ENCODE measurements around the gene OVCA2.

- TF ChIP-seq GATA3 (IDR thresholded peaks at IDR 0.05; ENCODE audit: low read depth, low read length), result no peak
- TF ChIP-seq GATA2 (IDR thresholded peaks at IDR 0.05; ENCODE audit: low read depth, low read length), result no peak
These were observed 597 bp downstream of the OVCA2 start for GRCh38 chr17:2042390-2042847.

All from SH-SY5Y (cell line).